GM06990 (cell line): ENCODE measurements around the gene RNF135.

Experiments used
- DNase-seq: peaks from one replicate; pipeline ENCODE4 v3.0.0-alpha.2; 2011; ENCODE audit not compliant: insufficient read length; ENCODE audit errors: extremely low read depth
- H3K27me3 ChIP-seq: replicated peaks from 2 replicates; pipeline ENCODE4 v1.6.0; 2011; ENCODE audit warnings: low read length; ENCODE audit not compliant: control insufficient read depth, insufficient read depth
- H3K36me3 ChIP-seq: 2 replicates; pipeline ENCODE4 v1.5.1; 2011; ENCODE audit warnings: low read length; ENCODE audit not compliant: control insufficient read depth, insufficient read depth
- H3K4me3 ChIP-seq: replicated peaks from 2 replicates; pipeline ENCODE4 v1.5.1; 2011; ENCODE audit warnings: low read depth, mild to moderate bottlenecking, control low read depth, low read length
- TF ChIP-seq, protein P1 (sequence below): IDR thresholded peaks from 2 replicates; pipeline ENCODE4 v1.5.1; 2011; ENCODE audit warnings: low read length, control low read depth, mild to moderate bottlenecking, inconsistent platforms; ENCODE audit not compliant: insufficient read depth, poor library complexity, severe bottlenecking

The RNF135 gene

DNA sequence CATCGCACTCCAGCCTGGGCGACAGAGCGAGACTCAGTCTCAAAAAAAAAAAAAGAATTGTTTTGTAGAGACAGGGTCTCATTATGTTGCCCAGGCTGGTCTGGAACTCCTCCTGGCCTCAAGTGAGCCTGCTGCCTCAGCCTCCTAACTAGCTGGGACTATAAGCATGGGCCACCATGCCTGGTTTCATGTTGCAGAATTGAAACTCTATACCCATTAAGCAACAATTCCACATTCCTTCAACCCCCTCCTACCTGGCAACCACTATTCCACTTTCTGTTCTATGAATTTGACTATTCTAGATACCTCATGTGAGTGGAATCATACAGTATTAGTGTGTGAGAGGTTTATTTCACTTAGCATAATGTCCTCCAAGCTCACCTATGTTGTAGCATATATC, 24.5 kb downstream of the RNF135 start:
- TF ChIP-seq, protein P1, sequence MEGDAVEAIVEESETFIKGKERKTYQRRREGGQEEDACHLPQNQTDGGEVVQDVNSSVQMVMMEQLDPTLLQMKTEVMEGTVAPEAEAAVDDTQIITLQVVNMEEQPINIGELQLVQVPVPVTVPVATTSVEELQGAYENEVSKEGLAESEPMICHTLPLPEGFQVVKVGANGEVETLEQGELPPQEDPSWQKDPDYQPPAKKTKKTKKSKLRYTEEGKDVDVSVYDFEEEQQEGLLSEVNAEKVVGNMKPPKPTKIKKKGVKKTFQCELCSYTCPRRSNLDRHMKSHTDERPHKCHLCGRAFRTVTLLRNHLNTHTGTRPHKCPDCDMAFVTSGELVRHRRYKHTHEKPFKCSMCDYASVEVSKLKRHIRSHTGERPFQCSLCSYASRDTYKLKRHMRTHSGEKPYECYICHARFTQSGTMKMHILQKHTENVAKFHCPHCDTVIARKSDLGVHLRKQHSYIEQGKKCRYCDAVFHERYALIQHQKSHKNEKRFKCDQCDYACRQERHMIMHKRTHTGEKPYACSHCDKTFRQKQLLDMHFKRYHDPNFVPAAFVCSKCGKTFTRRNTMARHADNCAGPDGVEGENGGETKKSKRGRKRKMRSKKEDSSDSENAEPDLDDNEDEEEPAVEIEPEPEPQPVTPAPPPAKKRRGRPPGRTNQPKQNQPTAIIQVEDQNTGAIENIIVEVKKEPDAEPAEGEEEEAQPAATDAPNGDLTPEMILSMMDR, result no peak
- no peak overlapping the region for H3K4me3 ChIP-seq
- no peaks in the 10 kb centered on the region for H3K27me3 ChIP-seq
- peaks cover 19% of the 10 kb centered on the region for H3K36me3 ChIP-seq
- no peak for DNase-seq

DNA sequence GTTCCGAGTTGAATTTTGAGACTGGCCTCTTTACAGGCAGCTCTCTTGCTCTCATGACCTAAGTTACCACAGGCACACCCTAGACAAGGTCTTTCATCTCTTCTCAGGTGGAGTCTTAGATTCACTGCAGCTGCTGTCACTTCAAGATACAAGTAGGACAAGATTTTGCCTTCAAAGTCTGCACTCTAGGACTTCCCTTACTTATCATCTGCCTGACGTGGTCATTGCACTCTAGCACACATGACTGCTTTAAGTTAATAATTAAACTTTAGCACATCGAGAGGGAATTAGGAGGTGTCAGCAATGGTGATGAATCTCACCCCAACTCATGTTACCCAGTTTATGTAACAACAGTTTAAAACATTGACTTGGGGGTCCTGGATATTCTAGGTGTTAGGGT, 25.6 kb downstream of the RNF135 start:
- TF ChIP-seq, protein P1, result no peak
- H3K27me3 ChIP-seq, result no peaks in the 10 kb centered on the region
- DNase-seq, result no peak
- no peak overlapping the region for H3K4me3 ChIP-seq
- peaks cover 17% of the 10 kb centered on the region for H3K36me3 ChIP-seq

DNA sequence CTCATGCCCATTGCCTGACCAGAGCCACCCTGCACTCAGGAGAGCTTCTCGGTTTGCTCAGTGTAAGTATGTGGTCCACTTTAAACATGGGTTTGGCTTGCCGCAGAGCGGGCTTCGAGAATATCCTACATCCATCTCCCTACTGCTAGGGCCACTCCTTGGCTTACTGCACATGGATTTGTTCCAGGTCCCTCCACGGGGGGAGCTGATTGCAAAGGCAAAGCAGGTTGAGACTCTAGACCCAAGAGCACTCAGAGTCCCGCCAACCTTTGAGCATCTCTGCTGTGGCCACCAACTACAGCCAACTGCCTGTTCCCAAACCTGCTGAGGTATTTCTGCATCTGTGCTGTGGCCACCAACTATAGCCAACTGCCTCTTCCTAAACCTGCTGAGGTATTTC, 26.4 kb downstream of the RNF135 start:
- Histone ChIP-seq H3K27me3 (no peaks in the 10 kb centered on the region), H3K36me3 (peaks cover 17% of the 10 kb centered on the region), H3K4me3 (no peak overlapping the region)
- DNase-seq, result no peak
- TF ChIP-seq, protein P1, result no peak

DNA sequence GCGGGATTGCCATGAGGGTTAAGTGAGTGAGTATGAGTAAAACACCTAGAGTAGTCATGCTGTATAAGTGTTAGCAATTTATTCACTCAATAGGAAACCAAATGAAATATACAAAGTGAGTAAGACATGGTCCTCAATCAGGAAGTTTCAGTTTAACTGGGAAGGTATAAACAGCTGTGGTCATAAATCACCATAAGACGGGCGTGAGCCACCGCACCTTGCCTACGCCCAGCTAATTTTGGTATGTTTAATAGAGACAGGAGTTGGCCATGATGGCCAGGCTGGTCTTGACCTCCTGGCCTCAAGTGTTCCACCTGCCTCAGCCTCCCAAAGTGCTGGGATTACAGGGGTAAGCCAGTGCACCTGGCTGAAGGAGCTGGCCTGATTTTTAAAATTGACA, 27.0 kb downstream of the RNF135 start:
- TF ChIP-seq, protein P1, result no peak
- H3K36me3 ChIP-seq, result peaks cover 17% of the 10 kb centered on the region
- no peak for DNase-seq
- H3K27me3 ChIP-seq, result no peaks in the 10 kb centered on the region
- no peak overlapping the region for H3K4me3 ChIP-seq

DNA sequence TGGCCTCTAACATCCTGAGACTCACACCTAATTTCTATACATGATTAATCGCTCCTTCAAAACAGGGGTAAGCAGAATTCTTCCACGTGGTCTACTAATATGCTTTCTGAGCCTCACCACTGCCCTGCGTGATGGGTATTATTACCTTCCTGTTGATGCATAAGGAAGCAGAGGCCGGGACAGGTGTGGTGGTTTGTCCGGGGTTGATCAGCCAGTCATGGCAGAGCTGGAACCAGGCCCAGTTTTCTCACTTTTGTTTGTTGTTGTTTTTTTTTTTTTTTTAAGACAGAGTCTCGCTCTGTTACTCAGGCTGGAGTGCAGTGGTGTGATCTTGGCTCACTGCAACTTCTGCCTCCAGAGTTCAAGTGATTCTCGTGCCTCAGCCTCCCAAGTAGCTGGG, 31.2 kb downstream of the RNF135 start:
- H3K27me3 ChIP-seq, result no peaks in the 10 kb centered on the region
- DNase-seq, result no peak
- TF ChIP-seq, protein P1, result no peak
- no peak overlapping the region for H3K4me3 ChIP-seq
- peaks cover 10% of the 10 kb centered on the region for H3K36me3 ChIP-seq

DNA sequence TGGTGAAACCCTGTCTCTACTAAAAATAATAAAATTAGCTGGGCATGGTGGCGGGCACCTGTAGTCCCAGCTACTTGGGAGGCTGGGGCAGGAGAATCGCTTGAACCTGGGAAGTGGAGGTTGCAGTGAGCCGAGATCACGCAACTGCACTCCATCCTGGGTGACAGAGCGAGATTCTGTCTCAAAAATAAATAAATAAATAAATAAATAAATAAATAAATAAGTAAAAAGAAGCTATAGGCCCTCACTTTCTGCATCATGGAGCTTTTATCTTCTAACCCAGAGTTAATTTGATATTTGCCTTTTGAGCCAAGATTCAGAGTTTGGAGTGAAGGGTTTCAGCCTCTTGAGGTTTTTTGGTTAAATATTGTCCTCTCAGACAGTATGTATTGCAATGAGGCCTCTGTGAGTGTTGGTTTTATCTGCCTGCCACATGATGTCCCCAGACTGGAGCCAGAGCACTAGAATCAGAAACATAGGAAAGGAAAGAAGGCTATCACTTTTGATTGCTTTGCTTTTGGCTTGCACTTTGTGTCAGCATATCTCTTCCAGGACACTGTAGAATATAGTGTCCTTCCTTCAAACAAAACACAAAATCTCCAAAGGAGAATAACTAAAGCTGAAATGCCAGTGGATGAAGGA, 32.5 kb downstream of the RNF135 start:
- no peaks in the 10 kb centered on the region for H3K27me3 ChIP-seq
- DNase-seq, result no peak
- peaks cover 3% of the 10 kb centered on the region for H3K36me3 ChIP-seq
- TF ChIP-seq, protein P1, result no peak
- no peak overlapping the region for H3K4me3 ChIP-seq
